ENCODE results near the gene EEF2K. TPM values are rescaled to one million over a fixed set of nuclear protein-coding genes. Genes with fewer than 3 reads are reported as not detected.

EEF2K gene
- polyA plus RNA-seq, 12 donors = 33.3 to 93.3 (median 53.7) TPM

- DNase-seq = no peak
Observed at GRCh38 chr16:22239131-22239805, 33.2 kb downstream of the EEF2K start.

GRCh38 chr16:22240023-22240710 is 34.1 kb downstream of the EEF2K start:
- DNase-seq = peak; percentile 85

DNA sequence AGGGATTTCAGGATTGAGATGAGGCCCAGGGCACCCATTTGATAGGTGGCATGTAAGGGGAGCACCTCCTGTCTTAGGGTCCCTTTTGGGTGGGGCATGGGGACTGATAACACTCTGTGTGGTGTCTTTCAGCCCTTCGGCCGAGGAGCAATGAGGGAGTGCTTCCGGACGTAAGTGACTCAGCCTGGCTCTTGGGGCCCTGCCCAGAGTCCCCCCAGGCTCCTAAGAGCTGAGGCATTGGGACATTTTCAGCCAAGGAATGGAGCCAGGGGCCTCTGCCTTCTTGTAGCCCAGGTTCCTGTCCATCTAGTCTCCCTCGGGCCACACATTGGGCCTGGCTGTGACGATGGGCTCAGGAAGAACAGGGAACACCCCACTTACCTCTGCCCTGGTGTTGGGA is 44.4 kb downstream of the EEF2K start:
- DNase-seq = no peak

GRCh38 chr16:22252317-22252716 is 46.2 kb downstream of the EEF2K start:
- DNase-seq = no peak

DNA sequence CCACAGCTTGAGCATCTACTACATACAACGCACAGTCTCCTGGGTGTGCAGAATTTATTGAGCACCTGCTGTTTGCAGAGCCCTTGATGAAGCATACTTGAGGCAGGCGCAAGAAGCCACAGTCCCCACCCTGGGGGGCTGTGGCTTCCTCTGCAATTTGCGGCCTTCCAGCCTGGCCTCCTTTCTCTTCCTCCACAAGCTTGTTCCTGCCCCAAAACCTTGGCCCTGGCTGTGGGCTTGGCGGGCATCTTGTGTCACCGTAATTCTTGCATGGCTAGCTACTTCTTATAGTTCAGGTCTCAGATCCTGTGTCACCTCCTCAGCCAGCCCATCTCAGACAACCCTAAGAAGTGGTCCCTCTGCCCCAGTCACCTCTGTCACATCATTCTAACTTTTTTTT is 47.2 kb downstream of the EEF2K start:
- no peak for DNase-seq

- no peak for DNase-seq
Observed at GRCh38 chr16:22255335-22255734, 49.3 kb downstream of the EEF2K start.

GRCh38 chr16:22257440-22257839 is 51.4 kb downstream of the EEF2K start:
- no peak for DNase-seq

DNA sequence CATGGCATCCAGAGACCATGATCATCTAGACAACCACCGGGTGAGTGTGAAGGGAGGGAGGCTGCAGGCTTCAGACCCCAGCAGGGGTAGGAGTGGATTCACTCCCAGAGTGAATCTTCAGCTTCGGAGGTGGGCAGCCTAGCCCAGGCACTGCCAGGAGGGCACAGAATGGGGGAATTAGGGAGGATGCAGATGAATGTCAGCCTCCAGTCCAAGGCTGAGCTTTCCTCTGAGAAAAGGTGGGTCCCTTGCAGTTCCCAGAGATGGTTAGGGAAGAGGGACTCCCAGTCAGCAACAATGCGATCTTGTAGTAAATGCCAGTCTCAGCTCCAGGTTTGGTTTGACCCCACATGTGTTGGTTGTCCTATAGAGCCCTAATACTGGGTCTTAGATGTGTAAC is 54.4 kb downstream of the EEF2K start:
- DNase-seq = no peak

GRCh38 chr16:22262460-22262859 is 56.4 kb downstream of the EEF2K start:
- no peak for DNase-seq

DNA sequence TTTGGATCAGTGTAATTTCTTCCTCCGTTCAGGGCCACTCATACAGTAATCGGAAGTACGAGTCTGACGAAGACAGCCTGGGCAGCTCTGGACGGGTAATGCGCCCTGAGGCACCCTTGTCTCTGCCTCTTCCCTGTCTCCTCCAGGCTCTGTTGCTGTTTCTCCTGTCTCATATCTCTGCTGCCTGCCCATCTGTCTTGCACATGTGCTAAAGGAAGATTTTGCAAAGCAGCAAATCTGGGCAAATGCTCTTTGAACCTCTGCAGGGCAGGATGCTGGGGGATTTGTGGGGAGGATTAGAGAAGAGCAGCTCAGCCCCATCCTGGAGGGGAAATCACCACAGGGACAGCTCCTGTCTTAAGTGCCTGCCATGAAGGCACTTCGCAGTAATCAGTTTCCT is 58.7 kb downstream of the EEF2K start:
- no peak for DNase-seq

GRCh38 chr16:22265351-22265750 is 59.3 kb downstream of the EEF2K start:
- no peak for DNase-seq

GRCh38 chr16:22266546-22266945 is 60.5 kb downstream of the EEF2K start:
- no peak for DNase-seq

DNA sequence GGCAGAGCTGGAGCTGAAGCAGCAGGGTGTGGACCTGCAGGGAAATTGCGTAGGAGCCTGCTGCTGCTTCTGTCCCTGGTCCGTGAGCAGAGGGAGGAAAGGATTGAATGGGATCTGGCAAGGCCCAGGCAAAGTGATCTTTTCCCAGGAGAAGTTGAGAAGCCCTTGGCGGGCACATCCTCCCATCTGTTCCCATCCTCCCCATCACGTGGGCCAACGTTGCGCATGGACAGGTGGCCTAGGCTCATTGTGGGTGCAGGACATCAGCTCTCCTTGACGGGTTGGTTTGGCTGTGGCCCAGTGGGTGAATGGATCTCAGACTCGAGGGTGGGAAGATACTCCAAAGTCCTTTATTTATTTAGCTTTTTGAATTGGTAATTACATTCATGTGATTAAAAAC is 61.7 kb downstream of the EEF2K start:
- no peak for DNase-seq

GRCh38 chr16:22270525-22270924 is 64.4 kb downstream of the EEF2K start:
- DNase-seq = no peak

- DNase-seq = no peak
Observed at GRCh38 chr16:22272870-22273650, 67.0 kb downstream of the EEF2K start.

- DNase-seq = no peak
Observed at GRCh38 chr16:22274916-22275315, 68.8 kb downstream of the EEF2K start.

DNA sequence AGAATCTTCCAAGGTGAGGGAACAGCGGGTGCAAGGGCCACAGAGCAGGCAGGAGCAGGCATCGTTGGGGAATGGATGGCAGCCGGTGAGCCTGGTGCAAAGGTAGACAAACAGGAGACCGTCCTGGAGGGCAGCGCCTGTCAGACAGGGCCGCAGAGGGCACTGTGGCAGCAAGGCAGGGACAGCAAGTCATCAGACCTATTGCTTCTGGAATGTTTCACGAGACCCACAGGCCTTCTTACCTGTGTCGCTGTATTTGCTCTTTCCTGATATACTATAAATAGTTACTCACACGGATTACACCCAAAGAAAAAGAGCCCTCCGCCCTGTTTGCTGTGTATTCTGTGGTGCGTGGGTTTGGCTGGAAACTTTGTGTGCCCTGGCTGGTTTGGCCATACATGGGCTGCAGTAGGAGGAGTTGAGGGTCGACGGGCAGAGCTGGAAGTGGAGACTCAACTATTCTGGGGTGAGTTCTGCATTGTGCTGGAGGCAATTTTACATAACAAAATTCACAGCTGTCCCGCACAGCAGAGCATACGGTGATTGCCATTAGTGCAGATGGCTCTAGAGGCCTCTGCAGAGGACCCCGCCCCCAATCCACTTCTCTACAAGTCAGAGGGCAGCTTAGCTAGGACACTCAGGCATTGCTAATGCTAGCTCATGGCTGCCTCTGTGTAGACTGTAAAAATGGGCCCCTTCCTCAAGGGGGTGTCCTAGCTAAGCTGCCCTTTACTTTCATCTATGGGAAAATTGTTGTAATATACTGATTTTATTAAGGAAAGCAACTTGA is 72.6 kb downstream of the EEF2K start:
- DNase-seq = no peak

DNA sequence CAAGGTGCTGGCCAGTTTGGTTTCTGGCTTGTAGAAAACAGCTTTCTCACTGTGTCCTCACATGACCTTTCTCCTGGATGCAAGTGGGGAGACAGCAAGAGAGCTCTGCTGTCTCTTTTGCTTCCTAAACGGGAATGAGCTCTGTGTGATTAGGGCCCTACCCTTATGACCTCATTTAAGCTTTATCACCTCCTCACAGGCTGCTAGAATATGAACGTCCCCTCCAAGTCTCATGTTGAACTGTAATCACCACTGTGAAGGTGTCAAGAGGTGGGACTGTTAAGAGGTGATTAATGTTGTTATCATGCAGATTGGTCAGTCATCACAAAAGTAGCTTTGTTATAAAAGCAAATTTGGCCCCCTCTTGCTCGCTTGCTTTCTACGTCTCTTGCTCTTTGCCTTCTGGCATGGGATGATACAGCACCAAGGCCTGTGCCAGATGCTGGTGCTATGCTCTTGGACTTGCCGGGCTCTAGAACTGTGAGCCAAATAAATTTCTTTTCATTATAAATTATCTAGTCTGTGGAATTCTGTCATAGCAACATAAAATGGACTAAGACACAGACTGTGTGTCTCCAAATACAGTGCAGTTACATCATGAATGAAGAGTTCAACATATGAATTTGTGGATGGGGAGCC is 76.3 kb downstream of the EEF2K start:
- no peak for DNase-seq

GRCh38 chr16:22284637-22285036 is 78.6 kb downstream of the EEF2K start:
- no peak for DNase-seq

DNA sequence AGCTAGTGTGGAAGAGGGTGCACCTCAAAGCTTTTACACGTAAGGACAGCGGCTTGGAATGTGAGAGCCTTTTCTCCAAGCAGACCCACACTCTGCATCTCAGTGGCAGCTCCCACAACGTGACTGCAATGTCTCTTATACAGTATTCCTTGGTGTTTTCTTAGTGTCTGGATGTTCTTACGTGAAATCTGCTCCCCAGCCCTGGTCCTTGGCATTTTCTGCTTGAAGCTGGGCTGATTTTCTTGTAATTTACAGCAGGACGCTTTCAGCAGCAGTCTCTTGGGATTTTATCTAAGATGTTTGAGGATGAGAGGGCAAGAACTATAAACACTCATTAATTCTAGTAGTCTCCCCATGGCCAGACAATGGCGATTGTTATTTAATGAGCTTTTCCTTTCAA is 79.0 kb downstream of the EEF2K start:
- no peak for DNase-seq

DNA sequence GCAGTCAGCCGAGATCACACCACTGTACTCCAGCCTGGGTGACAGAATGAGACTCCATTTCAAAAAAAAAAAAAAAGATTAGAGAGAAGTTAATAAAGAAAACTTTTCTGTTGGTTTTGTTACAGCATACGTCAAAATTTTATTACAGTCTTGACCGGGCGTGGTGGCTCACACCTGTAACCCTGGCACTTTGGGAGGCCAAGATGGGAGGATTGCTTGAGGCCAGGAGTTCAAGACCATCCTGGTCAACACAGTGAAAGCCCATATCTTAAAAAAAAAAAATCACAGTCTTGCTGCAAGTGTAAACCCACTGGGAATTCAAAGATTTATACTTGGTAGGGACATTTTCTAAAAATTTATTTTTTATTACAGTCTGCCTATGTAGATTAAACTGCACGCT is 84.9 kb downstream of the EEF2K start:
- no peak for DNase-seq

DNA sequence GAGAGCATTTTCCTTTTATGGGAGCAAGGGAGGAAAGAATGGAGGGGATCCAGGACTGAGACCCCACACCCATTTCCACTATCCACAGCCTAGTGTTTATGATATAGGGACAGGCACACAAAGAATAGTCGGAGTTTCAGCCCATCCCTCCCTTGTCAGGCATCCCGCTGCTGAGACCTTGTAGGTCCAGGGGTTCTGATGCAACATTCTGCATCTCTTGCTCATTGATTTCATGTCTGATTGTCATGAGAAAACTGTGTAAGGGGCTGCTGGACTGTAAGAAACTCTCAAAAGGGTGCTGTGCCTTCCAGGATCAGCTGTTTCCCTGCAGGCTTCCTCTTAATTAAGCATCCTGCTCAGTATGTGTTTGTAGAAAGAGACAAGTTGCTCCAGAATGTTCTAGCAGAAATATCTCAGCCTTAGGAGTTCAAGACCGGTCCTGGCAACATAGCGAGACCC is 85.8 kb downstream of the EEF2K start:
- DNase-seq = no peak

All from muscle of arm (tissue), 12 donors.